Testis (tissue), 2 donors: Measurements from ENCODE around the gene KBTBD4.

ENCODE experiments used
- CTCF ChIP-seq, 3 experiments: fragments of 450-650 bp in 2 of 3; fragments of 200-600 bp in 1 of 3; sonication (generic) in 1 of 3; IDR thresholded peaks; one replicate each; pipeline ENCODE4 v1.5.1; 2016 to 2019; ENCODE audit warnings: antibody characterized with exemption in 3 of 3, mild to moderate bottlenecking in 2 of 3, moderate library complexity in 1 of 3
- POLR2A ChIP-seq: fragments of 450-650 bp; IDR thresholded peaks from one replicate; pipeline ENCODE4 v1.6.1; 2017; ENCODE audit warnings: antibody characterized with exemption, mild to moderate bottlenecking, moderate library complexity

DNA sequence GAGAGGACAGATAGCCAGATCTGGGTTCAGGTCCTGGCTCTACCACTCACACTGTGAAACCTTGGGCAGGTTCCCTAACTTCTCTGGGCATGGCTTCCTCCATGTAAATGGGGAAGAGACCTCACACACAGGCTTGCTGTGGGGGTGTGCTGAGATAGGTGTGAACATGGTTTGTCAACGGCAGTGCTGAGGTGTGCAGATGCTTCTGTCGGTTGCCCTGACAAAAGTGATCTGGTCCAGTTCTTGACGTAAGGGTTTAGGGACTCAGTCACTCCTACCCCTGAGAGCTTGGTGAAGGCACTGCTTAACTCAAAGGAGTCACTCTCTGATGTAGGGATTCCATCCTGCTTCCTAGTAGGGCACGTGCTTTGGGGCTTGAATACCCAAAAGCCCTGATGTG, 13.5 kb upstream of the KBTBD4 start:
- TF ChIP-seq CTCF (IDR thresholded peaks at IDR 0.05) (no peak), POLR2A (no peak)
